Peyer's patch (tissue), 4 donors: ENCODE data around the gene CTU2.

Source experiments
- CTCF ChIP-seq, 6 experiments: fragments of 450-650 bp in 4 of 6; fragments of 200-600 bp in 2 of 6; sonication (generic) in 1 of 6; IDR thresholded peaks; one replicate each; pipeline ENCODE4 v1.5.1; 2017 to 2019; ENCODE audit warnings: antibody characterized with exemption in 6 of 6, mild to moderate bottlenecking in 3 of 6, moderate library complexity in 1 of 6
- POLR2A ChIP-seq, 2 donors: fragments of 450-650 bp; IDR thresholded peaks; one replicate each; pipeline ENCODE4 v1.5.1; 2017; ENCODE audit warnings: antibody characterized with exemption in 2 of 2, mild to moderate bottlenecking in 2 of 2, moderate library complexity in 2 of 2

DNA sequence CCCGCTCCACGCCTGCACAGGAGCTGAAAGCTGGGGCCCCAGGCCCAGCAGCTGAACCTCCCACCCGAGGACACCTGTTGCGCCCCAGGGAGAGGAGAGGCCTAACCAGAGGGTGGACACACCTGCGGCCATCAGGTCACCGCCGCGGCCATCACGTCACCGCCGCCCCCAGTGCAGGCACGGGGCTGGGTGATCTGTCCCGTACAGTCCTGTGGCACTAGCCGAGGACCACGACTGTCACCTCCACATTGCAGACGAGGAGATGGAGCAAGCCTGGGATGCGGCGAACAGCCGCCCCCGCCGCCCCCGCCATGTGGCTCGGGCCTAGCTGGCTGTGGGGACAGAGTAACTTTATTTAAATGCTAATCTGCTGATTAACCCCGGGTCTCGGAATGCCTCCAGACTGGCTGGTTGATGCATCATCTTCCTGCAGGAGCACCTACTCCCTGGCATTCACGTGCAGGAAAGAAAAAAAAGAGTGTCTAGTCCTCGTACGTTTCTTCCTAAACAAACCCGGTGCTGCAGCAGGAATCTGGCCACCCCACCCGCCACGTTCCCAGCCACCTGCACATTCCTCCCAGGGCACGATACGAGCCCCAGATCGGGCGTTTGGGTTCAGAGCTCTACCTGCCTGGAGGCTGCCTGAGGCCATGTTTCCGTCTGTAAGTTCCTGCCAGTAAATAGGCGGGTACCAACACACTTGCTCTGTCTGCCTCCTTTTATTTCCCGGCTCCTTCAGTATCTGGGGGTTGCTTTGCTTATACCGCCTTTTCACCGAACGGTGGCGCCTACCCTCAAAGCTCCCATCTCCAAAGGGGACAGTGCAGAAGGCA is 48.8 kb downstream of the CTU2 start:
- TF ChIP-seq CTCF (IDR thresholded peaks at IDR 0.05) = peak in 1 of 6 experiments; percentile 13
- TF ChIP-seq POLR2A (IDR thresholded peaks at IDR 0.05) = no peak
